Measurements from ENCODE around the gene GPR18. TPM values are rescaled to one million over a fixed set of nuclear protein-coding genes. Genes with fewer than 3 reads are reported as not detected.

GPR18 gene
- polyA plus RNA-seq, 3 donors, result 1.7 to 3.8 (median 2.2) TPM

DNA sequence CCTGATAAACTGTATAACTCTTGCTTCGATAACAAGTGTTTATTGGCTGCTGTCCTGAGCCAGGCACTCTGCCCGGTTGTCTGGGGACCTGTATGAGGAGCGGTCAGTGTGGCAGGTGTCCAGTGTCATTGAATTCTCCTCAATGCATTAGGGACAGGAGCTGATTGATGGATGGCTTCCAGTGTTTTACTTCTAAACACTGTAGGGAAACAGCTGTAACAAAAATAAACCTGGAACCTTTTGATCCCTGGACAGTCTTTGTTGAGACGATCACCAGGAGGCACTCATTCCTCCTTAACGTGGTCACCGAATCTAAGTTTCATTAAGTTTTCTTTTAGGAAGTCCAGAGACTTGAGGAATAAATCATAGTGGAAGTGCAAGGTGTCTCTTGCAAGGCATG lies 39.6 kb downstream of the GPR18 start:
- H3K27ac ChIP-seq (ENCODE audit: low read depth in 1 of 2, low read length in 2 of 2), result peak overlapping the region in 1 of 2 donors; percentile 33
- peaks cover 75% of the 10 kb centered on the region for H4K20me1 ChIP-seq (ENCODE audit: insufficient read depth, low read length)
- Mint-ChIP-seq H3K4me1 (peaks cover 80% of the 10 kb centered on the region), H3K27ac (peak overlapping the region; percentile 8 to 83 (median 46)), H3K4me3 (peak overlapping the region in 1 of 2 donors; percentile 11), H3K27me3 (ENCODE audit: low read depth in 3 of 3) (peaks cover 0 to 2% (median 0%) of the 10 kb centered on the region in 3 donors), H3K36me3 (peaks cover 18 to 19% of the 10 kb centered on the region in 2 donors), H3K9me3 (no peaks in the 10 kb centered on the region)
- no peaks in the 10 kb centered on the region for H3K27me3 ChIP-seq (ENCODE audit: control insufficient read depth in 2 of 2, insufficient read depth in 2 of 2, low read length in 2 of 2)
- DNase-seq, result no peak
- no peak overlapping the region for H2AFZ ChIP-seq (ENCODE audit: insufficient read depth, low read depth, low read length, poor library complexity, severe bottlenecking)
- peaks cover 8 to 13% of the 10 kb centered on the region in 2 donors for H3K36me3 ChIP-seq (replicated peaks in 1 of 2; ENCODE audit: control insufficient read depth in 1 of 2, insufficient read depth in 2 of 2, low read length in 2 of 2)
- peak overlapping the region in 1 of 3 experiments; percentile 12 for H3K4me3 ChIP-seq (replicated peaks in 1 of 3; ENCODE audit: low read depth in 2 of 3, low read length in 3 of 3)
- peak overlapping the region; percentile 4 for H3K4me2 ChIP-seq (replicated peaks; ENCODE audit: extremely low read depth, low read length, poor library complexity, severe bottlenecking)
- intact Hi-C loops (cut with micrococcal nuclease), result no loop called here
- H3K4me1 ChIP-seq (ENCODE audit: control insufficient read depth in 1 of 2, insufficient read depth in 2 of 2, low read length in 2 of 2), result peaks cover 44 to 55% of the 10 kb centered on the region in 2 donors
- H3K9me3 ChIP-seq (replicated peaks in 1 of 2; ENCODE audit: control insufficient read depth in 1 of 2, insufficient read depth in 1 of 2, low read length in 2 of 2), result no peaks in the 10 kb centered on the region
- 28% methylated on average over 4 of the region's 6 CpGs for WGBS (ENCODE audit: insufficient coverage)
- TF ChIP-seq, protein P1, sequence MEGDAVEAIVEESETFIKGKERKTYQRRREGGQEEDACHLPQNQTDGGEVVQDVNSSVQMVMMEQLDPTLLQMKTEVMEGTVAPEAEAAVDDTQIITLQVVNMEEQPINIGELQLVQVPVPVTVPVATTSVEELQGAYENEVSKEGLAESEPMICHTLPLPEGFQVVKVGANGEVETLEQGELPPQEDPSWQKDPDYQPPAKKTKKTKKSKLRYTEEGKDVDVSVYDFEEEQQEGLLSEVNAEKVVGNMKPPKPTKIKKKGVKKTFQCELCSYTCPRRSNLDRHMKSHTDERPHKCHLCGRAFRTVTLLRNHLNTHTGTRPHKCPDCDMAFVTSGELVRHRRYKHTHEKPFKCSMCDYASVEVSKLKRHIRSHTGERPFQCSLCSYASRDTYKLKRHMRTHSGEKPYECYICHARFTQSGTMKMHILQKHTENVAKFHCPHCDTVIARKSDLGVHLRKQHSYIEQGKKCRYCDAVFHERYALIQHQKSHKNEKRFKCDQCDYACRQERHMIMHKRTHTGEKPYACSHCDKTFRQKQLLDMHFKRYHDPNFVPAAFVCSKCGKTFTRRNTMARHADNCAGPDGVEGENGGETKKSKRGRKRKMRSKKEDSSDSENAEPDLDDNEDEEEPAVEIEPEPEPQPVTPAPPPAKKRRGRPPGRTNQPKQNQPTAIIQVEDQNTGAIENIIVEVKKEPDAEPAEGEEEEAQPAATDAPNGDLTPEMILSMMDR (IDR thresholded peaks at IDR 0.05), result no peak
- H3K79me2 ChIP-seq (ENCODE audit: insufficient read depth, low read length), result peaks cover 100% of the 10 kb centered on the region
- H3K9ac ChIP-seq (ENCODE audit: insufficient read depth, low read length, poor library complexity, severe bottlenecking), result no peak overlapping the region

- Mint-ChIP-seq H3K27me3 (ENCODE audit: low read depth in 3 of 3) (peaks cover 0 to 2% (median 0%) of the 10 kb centered on the region in 3 donors), H3K4me1 (peaks cover 76% of the 10 kb centered on the region), H3K4me3 (no peak overlapping the region), H3K9me3 (no peaks in the 10 kb centered on the region), H3K27ac (peak overlapping the region in 6 of 7 donors; percentile 8 to 83 (median 48)), H3K36me3 (peaks cover 18 to 23% of the 10 kb centered on the region in 2 donors)
- Histone ChIP-seq H2AFZ (ENCODE audit: insufficient read depth, low read depth, low read length, poor library complexity, severe bottlenecking) (no peak overlapping the region), H3K4me2 (replicated peaks; ENCODE audit: extremely low read depth, low read length, poor library complexity, severe bottlenecking) (no peak overlapping the region), H4K20me1 (ENCODE audit: insufficient read depth, low read length) (peaks cover 79% of the 10 kb centered on the region), H3K27me3 (ENCODE audit: control insufficient read depth in 2 of 2, insufficient read depth in 2 of 2, low read length in 2 of 2) (no peaks in the 10 kb centered on the region), H3K4me1 (ENCODE audit: control insufficient read depth in 1 of 2, insufficient read depth in 2 of 2, low read length in 2 of 2) (peaks cover 42 to 50% of the 10 kb centered on the region in 2 donors), H3K9me3 (replicated peaks in 1 of 2; ENCODE audit: control insufficient read depth in 1 of 2, insufficient read depth in 1 of 2, low read length in 2 of 2) (no peaks in the 10 kb centered on the region), H3K79me2 (ENCODE audit: insufficient read depth, low read length) (peaks cover 100% of the 10 kb centered on the region), H3K4me3 (replicated peaks in 1 of 3; ENCODE audit: low read depth in 2 of 3, low read length in 3 of 3) (peak overlapping the region in 1 of 3 experiments; percentile 12), H3K9ac (ENCODE audit: insufficient read depth, low read length, poor library complexity, severe bottlenecking) (no peak overlapping the region), H3K27ac (ENCODE audit: low read depth in 1 of 2, low read length in 2 of 2) (peak overlapping the region in 1 of 2 donors; percentile 33), H3K36me3 (replicated peaks in 1 of 2; ENCODE audit: control insufficient read depth in 1 of 2, insufficient read depth in 2 of 2, low read length in 2 of 2) (peaks cover 8 to 13% of the 10 kb centered on the region in 2 donors)
- no peak for DNase-seq
- intact Hi-C loops (cut with micrococcal nuclease), result no loop called here
- TF ChIP-seq, protein P1 (IDR thresholded peaks at IDR 0.05), result no peak
Observed at GRCh38 chr13:99218126-99218525, 40.1 kb downstream of the GPR18 start.

Data from CD14-positive monocyte (primary cell).